Pancreas (tissue), 10 donors: ENCODE data around the gene PARVA. TPM values are rescaled to one million over a fixed set of nuclear protein-coding genes. Genes with fewer than 3 reads are reported as not detected.

ENCODE experiments used
- ATAC-seq, 4 donors: fragments of 200-7000 bp; cut with Tn5 transposase; one replicate each; pipeline versions ENCODE4 v1.8.0 to v1.9.1; 2020; ENCODE audit warnings: mild to moderate bottlenecking in 4 of 4, moderate library complexity in 4 of 4
- DNase-seq, 6 donors: peaks; one replicate each; pipeline ENCODE4 v3.0.0-alpha.2; 2020
- FAIRE-seq: peaks from 2 replicates; lab custom pipeline; 2012; peaks lifted over from hg19 to GRCh38; lab: Jason Lieb, UNC
- H3K27ac ChIP-seq, 4 donors: fragments of 200-600 bp; sonication (generic); 1 replicate in 3 of 4; 2 replicates in 1 of 4; pipeline versions ENCODE4 v1.5.0 to v1.8.0; 2020
- H3K27me3 ChIP-seq, 4 donors: fragments of 200-600 bp; one replicate each; pipeline ENCODE4 v1.8.0; 2021
- H3K36me3 ChIP-seq, 3 donors: fragments of 200-600 bp; sonication (generic) in 1 of 3; one replicate each; pipeline versions ENCODE4 v1.5.0 to v1.8.0; 2020 to 2021
- H3K4me1 ChIP-seq, 3 donors: fragments of 200-600 bp; one replicate each; pipeline ENCODE4 v1.8.0; 2021
- H3K4me3 ChIP-seq, 4 donors: fragments of 200-600 bp; sonication (generic) in 2 of 4; one replicate each; pipeline versions ENCODE4 v1.5.0 to v1.8.0; 2020 to 2021
- H3K9me3 ChIP-seq, 4 donors: fragments of 200-600 bp; one replicate each; pipeline ENCODE4 v1.8.0; 2021
- CTCF ChIP-seq, 4 donors: fragments of 200-600 bp; sonication (generic) in 3 of 4; IDR thresholded peaks; one replicate each; pipeline versions ENCODE4 v1.5.0 to v1.8.0; 2021; ENCODE audit warnings: antibody characterized with exemption in 4 of 4
- WGBS, 2 donors: extraction: QIAGEN DNeasy Blood & Tissue Kit; methylation state at CpG; one replicate each; pipeline ENCODE4 v1.1.7; 2013; 5-methylcytosine and 5-hydroxymethylcytosine counted together
- intact Hi-C, 3 donors: fragments of 100-400 bp; cut with DNase I; formaldehyde crosslinking; loops; one replicate each; pipeline versions ENCODE4 v1.11.1 to v1.14.2; 2022
- polyA plus RNA-seq, 2 donors: library from polyadenylated mRNA; stranded (reverse); fragments of 200-250 nt; gene quantifications; one replicate each; pipeline ENCODE4 v1.2.3, GENCODE V29; 2013
- total RNA-seq, 6 donors: library from RNA; stranded (reverse); fragmentation: NEBNext Ultra II Directional in 4 of 6; extraction: Animal tissue kit (Norgen Biotek cat#: 25700) in 4 of 6; gene quantifications; one replicate each; pipeline versions ENCODE4 v1.2.1 to v1.2.4, GENCODE V29; 2021 to 2023
- donor health status: healthy with polysubstance abuse.
- donor health status: DM: no; HTN: no; CAD: no; lungs with moderate emphysema.
- donor health status: DM: no; HTN: no; CAD: no.
- donor health status: control.
- donor health status: control.
- donor health status: Bipolar disorder and iron deficiency.
- donor health status: DM: yes; HTN: yes; CAD: no.
- donor health status: DM: no; HTN: no; CAD: no.
- donor health status: DM: no; HTN: no; CAD: no.
- donor health status: DM: yes; HTN: yes; CAD: no.

Gene PARVA
- total and polyA plus RNA-seq, 8 donors = 12.4 to 61.9 (median 43.1) TPM

- ATAC-seq = no peak
- peaks cover 0 to 7% (median 3%) of the 10 kb centered on the region in 3 donors for H3K36me3 ChIP-seq
- no peaks in the 10 kb centered on the region for H3K4me1 ChIP-seq
- no peaks in the 10 kb centered on the region for H3K27me3 ChIP-seq
- intact Hi-C loops = no loop called here
- no peak for DNase-seq
- H3K27ac ChIP-seq = no peak overlapping the region
- TF ChIP-seq CTCF (IDR thresholded peaks at IDR 0.05) = no peak
- H3K9me3 ChIP-seq = no peaks in the 10 kb centered on the region
- 61 to 64% methylated on average over 3 of the region's 3 CpGs for WGBS, 2 donors
- H3K4me3 ChIP-seq = no peak overlapping the region
- FAIRE-seq = no peak
These were observed 92.1 kb downstream of the PARVA start for GRCh38 chr11:12469451-12469850.

DNA sequence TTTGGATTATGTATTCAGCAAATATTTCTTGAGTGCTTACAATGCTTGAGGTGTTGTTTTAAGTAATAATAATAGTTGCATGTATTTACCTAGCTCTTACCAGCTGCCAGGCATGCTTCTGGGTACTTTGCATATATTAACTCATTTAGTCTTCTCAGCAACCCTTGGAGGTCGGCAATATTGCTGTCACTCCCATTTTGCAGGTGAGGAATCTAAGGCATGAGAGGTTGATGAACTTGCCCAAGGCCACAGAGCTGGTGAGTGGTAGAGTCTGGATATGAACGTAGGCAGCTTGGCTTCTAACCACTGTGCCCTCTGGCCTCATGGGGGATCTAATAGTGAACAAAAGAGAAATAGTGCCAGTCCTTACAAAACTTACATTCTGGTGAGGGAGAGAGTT lies 92.9 kb downstream of the PARVA start:
- Histone ChIP-seq H3K9me3 (no peaks in the 10 kb centered on the region), H3K4me1 (no peaks in the 10 kb centered on the region), H3K27me3 (no peaks in the 10 kb centered on the region), H3K4me3 (no peak overlapping the region), H3K36me3 (peaks cover 0 to 9% (median 3%) of the 10 kb centered on the region in 3 donors), H3K27ac (no peak overlapping the region)
- ATAC-seq (no peak), DNase-seq (no peak), FAIRE-seq (no peak)
- 75 to 85% methylated on average over 2 of the region's 2 CpGs for WGBS, 2 donors
- intact Hi-C loops = no loop called here
- no peak for TF ChIP-seq CTCF (IDR thresholded peaks at IDR 0.05)

DNA sequence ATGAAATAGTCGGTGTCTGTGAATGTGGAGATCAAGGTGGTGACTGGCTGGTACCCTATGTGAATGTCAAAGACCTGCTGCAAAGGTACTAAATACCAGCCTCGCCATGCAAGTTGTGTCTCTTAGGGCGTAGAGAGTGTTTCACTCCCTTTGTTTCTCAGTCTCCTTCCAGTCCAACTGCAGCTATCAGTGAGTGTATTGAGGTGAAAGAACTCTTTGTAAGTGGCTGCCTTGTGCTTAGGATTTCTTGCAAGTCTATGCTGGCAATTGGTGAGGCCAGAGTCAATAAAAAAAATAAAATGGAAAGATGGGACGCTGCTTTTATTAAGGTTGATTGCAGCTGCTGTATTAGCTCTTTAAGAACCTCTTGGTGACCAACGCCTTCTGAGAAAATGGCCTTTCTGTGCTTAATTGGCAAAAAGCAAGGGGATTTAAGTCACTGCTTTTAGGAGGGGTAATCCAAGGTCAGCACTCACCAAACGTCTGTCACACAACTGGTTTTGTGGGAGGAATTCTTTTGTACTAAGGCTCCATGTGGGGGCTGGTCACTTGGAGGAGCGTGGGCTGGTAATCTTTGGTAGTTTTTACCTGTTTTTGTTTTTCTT lies 95.1 kb downstream of the PARVA start:
- intact Hi-C loops = no loop called here
- Histone ChIP-seq H3K9me3 (no peaks in the 10 kb centered on the region), H3K4me3 (no peak overlapping the region), H3K27me3 (no peaks in the 10 kb centered on the region), H3K27ac (no peak overlapping the region), H3K4me1 (no peaks in the 10 kb centered on the region), H3K36me3 (peaks cover 0 to 25% (median 3%) of the 10 kb centered on the region in 3 donors)
- ATAC-seq (no peak), DNase-seq (no peak), FAIRE-seq (no peak)
- 66 to 67% methylated on average over 7 of the region's 7 CpGs for WGBS, 2 donors
- no peak for TF ChIP-seq CTCF (IDR thresholded peaks at IDR 0.05)

- ATAC-seq (no peak), DNase-seq (no peak), FAIRE-seq (no peak)
- H3K4me1 ChIP-seq = no peaks in the 10 kb centered on the region
- intact Hi-C loops = no loop called here
- no peak overlapping the region for H3K27ac ChIP-seq
- H3K27me3 ChIP-seq = no peaks in the 10 kb centered on the region
- H3K9me3 ChIP-seq = no peaks in the 10 kb centered on the region
- 85 to 88% methylated on average over 9 of the region's 9 CpGs for WGBS, 2 donors
- peaks cover 0 to 32% (median 3%) of the 10 kb centered on the region in 3 donors for H3K36me3 ChIP-seq
- no peak overlapping the region for H3K4me3 ChIP-seq
- TF ChIP-seq CTCF (IDR thresholded peaks at IDR 0.05) = no peak
These were observed 96.0 kb downstream of the PARVA start for GRCh38 chr11:12473381-12473780.

DNA sequence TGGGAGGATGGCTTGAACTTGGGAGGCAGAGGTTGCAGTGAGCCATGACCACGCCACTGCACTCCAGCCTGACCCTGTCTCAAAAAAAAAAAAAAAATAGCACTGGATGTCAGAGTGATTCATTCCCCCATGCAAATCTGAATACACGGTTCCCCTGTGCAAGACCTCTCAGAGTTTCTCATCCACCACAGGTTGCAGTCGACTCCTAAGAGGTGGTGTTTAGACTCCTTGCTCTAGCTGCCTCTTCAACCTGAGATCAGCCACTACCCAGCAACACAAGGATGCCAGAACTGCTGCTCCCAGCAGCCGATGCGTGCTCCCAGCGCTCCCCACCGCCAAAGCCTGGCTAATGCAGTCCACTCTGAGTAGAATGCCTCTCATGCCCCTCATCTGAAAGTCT lies 97.5 kb downstream of the PARVA start:
- 95% methylated on average over 7 of the region's 7 CpGs for WGBS, 2 donors
- Histone ChIP-seq H3K9me3 (no peaks in the 10 kb centered on the region), H3K36me3 (peaks cover 0 to 45% (median 3%) of the 10 kb centered on the region in 3 donors), H3K4me3 (no peak overlapping the region), H3K4me1 (no peaks in the 10 kb centered on the region), H3K27me3 (no peaks in the 10 kb centered on the region), H3K27ac (no peak overlapping the region)
- ATAC-seq (no peak), DNase-seq (no peak), FAIRE-seq (no peak)
- intact Hi-C loops = no loop called here
- TF ChIP-seq CTCF (IDR thresholded peaks at IDR 0.05) = no peak
